Dermis microvascular lymphatic vessel endothelial cell (primary cell): ENCODE results near the gene CDH16. TPM values are rescaled to one million over a fixed set of nuclear protein-coding genes. Genes with fewer than 3 reads are reported as not detected.
A peak's percentile ranks its signal among the peaks of the same experiment; 100 is the strongest.

ENCODE experiments used
- DNase-seq, 2 donors: peaks; one replicate each; pipeline versions ENCODE4 v3.0.0 to v3.0.0-alpha.2; 2010; ENCODE audit warnings: low read depth in 2 of 2
- total RNA-seq: library from RNA; depleted of rRNA; stranded (reverse); fragments of >200 nt; gene quantifications from 2 replicates; pipeline ENCODE4 v1.2.1, GENCODE V29; 2014

The CDH16 gene
- total RNA-seq, 1 donor from 2014 or later: not detected

DNA sequence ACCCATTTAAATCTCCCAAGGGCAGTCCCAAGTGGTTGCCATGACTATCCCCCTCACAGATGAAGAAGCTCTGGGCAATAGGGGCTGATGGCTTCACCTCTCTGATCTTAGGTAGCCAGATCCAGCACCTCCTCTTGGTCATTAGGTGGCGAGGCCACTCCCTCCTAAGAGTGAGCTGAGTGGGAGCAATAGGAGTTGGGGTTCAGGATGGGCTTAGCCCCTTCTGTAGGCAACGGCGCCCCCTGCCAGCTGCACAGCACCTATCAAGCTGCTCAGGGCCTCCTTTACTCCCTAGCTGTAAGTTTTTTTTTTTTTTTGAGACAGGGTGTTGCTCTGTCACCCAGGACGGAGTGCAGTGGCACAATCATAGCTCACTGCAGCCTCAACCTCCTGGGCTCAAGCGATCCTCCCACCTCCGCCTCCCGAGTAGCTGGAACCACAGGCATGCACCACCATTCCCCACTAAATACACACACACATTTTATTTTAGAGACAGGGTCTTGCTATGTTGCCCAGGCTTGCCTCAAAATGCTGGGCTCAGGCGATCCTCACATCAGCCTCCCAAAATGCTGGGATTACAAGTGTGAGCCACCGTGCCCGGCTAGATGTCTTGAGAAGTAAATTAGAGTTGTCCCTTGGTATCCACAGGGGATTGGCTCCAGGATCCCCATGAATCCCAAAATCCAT is 10.2 kb upstream of the CDH16 start:
- DNase-seq: peak in 1 of 2 donors; percentile 22

DNA sequence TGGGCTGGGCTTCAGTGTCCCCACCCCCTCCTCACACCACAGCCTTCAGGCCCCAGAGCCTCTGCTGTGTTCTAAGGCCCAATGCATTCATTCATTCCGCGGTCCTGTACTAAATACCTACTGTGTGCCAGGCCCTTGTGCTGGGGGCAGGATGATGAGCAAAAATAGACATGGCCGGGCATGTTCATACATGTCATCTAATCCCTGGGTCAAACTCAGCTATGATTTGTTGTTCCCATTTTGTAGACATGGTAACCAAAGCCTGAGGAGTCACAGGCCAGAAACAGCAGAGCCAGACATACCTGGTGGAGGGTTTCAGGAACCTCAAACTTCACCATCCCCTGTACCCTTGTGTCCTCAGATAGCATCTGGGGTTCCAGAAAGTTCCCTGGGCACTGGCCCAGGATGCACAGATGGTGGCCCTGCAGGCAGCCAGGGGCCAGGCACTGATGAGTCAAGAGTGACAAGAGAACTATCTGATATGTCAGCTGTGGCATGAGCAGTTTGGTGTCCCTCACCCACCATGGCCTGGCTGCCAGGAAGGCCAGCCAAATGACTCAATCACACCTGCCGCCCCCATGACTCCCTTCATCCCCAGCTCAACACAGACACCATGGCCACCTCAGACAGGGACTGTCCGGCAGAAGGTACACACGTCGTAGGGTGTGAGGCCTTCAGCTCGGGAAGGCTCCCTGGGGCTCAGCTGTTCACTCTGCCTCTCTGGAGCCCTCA is 9.4 kb upstream of the CDH16 start:
- no peak for DNase-seq

DNA sequence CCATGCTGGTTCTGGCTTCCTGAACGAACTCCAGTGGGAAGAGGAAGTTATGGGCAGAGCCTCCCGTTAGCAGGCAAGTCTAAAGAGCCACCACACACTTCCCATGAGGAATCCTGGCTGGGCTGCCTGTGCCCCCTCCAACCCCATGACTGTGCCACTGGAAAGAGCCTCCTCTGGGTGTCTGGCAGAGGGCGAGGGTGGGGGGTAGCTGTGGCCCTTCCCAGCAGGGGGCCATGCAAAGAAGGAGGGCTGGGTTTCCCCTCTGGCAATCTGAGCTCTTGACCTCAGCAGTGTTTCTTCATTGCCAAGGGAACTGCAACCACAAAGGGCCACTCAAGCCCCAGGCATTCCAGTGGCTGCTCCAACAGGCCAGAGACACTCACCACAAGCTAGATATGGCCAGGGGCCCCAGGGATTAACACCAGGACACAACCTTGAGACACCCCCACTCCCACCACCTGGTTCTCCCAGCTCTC is 8.3 kb upstream of the CDH16 start:
- DNase-seq: no peak

DNA sequence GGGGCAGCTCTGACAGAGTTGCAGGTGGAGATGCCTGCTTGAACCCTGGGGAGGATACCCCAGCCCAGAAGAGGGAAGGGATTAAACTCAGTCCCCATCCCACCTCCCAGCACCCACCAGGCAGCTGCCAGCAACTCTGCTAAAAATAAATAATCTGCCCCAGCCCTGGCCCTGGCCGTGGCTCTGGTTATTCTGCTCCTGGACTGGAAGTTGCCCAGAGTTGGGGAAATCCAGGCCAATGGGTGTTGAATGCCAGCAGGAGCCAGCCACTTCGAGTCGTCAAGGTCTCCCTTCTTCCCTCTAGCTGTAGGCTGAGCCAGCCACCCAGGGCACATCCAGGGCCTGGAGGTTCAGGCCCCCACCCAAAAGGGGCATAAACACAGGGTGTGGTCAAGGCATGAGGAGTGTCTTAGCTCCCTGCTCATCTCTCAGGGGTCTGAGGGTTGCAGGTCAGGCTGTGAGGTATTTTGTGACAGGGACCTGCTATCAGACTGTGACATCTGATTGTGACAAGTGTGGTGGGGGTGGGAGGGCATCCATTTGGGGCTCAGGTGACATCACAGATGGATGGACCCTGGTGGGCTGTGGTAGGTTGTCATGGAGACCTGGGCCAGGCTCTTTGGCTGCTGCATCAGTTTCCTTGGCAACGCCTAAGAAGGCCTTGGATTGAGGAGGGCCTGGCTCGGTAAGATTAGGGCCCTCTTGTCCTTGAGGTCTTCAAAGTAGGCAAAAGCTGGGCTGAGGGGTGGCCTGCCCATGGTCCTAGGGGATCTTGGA is 7.7 kb upstream of the CDH16 start:
- no peak for DNase-seq

DNA sequence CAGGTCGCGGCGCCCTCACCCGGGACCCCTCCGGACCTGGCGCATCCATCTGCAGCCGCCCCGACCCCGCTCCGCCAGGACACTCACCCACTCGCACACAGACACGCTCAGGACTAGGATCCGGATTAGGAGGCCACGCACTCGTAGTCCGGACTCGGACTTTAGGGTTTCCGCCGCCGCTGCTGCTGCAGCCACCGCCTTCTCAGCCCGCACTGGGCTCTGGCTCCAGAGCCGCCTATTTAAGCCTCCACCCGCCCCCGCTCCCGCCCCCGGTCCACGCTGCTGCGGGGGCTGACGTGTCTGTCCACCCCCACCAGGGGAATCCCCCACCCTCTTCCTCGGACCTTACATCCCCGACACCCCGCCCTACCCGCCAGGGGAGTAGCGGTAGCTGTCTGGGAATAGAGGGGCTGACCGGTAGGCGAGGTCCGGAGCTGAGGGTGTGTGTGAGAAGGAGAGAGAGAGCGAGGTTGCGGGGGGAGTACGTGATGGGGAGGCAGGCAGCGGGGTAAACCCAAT is 6.7 kb upstream of the CDH16 start, which contains the start of gene RRAD:
RRAD (minus strand) TSS at position 214 of the 519 bp plus-strand sequence. CDS start 356 bp downstream, outside the sequence.
- DNase-seq: peak in 1 of 2 donors; percentile 56

DNA sequence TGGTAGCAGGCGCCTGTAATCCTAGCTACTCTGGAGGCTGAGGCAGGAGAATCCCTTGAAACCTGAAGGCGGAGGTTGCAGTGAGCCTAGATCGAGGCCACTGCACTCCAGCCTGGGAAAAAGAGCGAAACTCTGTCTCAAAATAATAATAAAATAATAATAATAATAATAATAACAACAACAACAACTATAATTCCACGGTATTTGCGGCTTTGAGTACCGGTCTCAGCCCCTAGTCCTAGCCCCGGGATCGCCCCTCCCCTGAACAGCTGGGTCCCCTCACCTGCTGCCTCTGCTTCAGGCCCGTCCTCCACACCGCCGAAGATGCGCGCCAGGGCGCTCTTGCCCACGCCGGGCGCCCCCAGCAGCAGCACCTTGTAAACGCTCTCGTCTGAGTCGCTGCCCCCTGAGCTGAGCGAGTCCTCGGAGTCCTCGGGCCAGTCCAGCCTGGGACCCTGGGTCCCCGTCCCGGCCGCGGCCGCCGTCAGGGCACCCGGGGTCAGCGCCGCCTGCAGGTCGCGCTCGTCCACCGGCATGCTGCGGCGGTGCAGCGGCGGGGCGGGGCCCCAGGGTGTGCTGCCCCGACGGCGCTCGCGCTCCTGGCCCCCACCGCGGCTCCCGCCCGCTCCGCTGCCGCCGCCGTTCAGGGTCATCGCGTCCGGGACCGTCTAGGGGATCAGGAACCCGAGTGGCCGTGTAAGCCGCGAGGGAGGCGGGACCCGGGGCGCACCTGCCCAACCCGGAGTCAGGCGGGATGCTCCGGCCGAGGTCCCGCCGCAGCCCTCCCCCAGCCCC is 6.0 kb upstream of the CDH16 start:
- DNase-seq: peak in 1 of 2 donors; percentile 19

DNA sequence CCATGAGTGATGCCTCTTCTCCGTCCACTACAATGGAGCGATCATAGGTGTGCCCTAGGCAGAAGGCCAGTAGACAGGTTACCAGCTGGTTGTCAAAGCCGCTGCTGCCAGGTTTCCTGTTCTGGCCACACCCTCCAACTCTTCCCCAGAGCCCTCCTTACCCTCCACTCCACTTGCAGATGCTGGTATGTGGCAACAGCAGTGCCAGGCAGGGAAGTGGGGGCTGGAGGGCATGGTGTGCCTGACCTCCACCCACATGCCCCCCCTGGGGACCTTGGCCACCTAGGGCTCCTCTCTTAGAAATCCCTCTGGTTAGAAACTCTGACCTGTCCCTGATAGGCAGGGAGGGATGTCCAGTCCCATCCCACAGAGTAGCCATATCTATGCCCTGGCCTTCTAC is 5.2 kb upstream of the CDH16 start:
- DNase-seq: no peak

DNA sequence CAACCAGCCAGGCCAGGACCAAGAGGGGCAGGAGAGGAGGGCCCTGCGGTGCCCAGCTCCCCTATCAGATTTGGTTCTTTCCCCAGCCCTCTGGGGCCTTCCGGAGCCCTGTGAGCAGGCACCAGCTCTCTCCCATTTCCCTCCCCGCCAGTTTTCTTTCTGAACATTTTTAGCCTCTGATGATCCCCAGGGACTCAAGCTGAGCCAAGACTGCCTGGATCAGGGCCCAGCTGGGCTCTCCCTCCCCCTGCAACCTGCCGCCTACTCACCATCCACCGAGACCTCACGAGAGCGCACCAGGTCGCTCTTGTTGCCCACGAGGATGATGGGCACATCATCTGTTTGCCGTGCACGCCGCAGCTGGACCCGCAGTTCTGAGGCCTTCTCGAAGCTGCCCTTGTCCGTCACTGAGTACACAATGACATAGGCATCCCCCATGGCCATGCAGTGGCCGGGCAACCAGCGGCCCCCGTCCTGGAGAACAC is 4.6 kb upstream of the CDH16 start:
- DNase-seq: no peak

DNA sequence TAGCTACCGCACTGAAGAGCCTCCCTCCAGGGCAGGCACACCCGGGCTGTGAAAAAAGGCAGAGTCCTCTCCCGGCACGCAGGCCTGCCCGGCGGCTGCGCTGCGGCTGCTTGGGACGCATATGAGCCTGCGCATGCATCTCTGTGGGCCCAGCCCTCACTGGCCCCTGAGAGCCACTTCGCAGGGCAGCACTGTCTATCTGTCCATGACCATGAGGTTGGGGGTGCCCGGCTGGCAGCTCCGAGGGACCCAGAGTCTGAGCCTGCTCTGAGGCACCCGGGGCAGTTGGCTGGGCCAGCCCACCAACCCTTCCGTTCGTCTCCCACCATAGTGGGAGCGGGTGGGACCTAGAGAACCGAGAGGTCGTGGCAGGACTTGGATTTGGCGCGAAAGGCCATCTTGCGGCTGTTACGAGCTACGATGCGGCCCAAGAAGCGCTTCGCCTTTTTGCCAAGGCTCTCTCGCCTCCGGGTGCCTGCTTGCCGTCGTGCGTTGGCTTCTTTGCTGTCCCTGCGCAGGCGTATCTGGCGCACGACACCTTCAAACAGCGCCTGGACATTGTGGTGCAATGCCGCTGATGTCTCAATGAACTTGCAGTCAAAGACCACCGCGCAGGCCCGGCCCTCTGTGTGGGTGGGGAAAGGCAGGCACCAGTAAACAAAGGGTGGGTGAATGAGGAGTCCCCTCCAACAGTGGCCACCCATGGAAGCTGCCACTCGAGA is 3.2 kb upstream of the CDH16 start:
- no peak for DNase-seq

DNA sequence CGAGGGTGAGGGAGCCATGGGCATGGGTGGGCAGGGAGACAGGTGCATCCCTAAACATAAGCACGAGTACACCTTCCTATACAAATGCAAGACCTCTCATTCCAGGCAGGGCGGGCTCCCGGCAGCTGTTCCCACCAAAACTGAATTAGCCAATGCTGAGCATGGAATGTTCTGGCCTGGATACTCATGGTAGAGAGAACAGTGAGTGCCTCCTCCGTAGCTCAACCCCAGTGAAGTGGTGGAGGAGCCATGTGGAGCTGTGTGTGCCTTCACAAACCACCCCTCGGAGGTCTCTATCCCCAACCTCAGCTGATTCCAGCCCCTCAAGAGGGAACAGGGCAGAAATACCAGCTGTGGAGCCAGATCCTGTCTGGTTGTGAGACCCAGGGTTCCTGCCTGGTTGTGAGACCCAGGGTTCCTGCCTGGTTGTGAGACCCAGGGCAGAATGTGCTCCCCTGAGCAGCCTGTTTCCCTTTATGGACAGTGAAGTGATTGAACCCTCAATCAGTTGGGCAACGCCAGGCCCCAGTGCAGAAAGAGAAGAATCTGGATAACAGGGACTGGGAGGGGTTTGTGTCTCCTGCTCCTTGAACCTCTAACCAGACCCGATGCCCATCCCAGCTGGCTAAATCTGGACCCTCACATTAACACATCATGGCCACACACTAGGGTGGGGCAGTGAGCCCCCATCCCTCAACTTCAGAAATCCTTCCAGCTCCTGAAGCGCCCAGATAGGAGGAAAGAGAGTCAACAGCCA is 2.4 kb upstream of the CDH16 start:
- no peak for DNase-seq

DNA sequence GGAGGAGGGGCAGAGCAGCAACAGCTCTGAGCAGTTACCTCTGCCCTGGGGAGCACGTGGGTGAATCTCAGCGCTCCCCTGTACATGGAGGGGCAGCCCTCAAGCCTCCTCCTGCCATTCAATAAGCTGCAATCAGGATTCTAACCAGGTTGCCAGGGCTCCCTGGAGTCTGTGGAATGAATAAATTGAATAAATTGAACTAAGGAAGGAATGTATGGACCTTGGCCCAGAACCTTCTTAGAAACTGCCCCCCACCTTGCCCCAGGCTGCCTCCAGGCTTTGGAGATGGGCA is 1.6 kb upstream of the CDH16 start:
- DNase-seq: no peak

DNA sequence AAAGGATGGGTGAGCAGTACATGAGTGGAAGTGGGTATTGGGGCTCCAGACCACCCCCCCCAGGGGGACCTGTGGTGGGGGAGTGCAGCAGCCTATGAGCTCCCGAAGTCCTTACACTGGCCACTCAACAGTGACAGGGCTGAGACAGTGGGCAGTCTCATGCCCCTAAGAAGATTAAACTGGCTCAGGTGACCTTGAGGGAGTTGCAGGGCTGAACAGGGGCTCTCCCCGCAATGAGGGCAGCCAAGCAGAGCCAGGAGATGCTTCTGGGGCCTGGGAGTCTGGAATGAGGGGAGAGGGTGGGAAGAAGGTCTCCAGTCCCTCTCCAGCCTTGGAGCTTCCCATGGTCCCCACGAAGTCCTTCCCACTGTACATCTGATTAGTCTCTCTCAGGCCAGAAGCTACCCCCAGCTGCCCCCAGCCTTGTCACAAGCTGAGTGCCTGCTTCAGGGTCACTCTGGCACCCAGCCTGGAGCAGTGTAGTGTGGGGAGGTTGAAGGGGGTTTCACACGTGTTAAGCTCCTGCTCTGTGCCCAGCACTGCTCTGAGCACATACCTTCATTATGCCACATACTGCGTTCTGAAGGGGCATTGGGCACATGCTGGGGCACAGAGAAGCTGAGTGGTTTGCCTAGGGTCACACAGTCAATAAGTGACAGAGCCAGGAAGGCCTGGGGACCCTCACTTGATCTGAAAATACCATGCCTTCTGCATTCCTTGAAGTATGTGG is 1.0 kb upstream of the CDH16 start:
- no peak for DNase-seq

DNA sequence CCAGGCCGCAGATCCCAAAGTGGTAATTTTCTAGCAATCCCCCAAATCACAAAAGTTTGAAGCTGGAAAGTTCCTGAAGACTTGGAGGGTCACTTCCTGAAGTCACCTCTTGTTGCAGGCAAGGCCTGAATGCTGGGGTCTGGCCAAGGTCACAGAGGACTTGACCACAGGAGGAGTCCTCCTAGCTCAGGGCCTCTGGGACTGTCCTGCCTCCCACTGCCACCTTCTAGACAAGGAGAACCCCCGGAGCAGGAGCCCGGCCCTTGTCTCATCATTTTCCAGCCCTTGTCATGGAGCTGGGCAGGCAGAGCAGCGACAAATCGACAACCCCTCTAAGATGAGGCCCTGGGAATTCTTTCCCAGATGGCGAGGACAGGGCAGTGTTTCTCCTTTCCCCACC is 330 bp downstream of the CDH16 start:
- DNase-seq: no peak

DNA sequence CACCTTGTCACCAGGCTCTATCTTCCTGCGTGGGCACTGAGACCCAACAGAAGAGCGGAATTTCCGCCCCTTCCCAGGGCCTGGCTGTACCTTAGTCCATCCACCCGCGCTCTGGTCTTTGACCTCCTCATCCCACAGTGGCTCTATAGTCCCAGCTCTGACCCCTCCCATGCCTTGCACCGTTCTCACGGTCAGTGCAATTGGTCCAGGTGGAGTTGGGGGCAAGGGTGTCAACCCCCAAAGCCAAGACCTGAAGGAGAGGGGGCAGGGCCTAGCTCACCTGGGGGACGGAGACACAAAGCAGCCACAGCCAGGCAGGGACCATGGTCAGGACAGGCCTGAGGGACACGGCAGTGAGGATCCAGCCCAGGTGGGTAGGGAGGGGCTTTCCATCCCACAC is 944 bp downstream of the CDH16 start:
- no peak for DNase-seq

DNA sequence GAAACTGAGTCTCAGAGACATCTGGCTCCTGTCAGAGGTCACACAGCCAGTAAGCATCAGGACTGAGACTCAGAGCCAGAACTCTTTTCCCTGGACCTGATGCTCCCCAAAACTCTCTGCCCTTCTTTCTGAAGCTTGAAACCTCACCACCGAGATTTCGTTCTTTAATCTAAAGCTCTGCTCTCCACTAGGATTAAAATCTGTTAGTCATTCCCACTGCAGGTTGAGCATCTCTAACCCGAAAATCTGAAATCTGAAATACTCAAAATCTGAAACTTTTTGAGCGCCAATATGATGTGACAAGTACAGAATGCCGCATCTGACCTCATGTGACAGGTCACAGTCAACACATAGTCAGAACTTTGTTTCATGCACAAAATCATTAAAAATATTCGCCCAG is 2.2 kb downstream of the CDH16 start:
- no peak for DNase-seq

DNA sequence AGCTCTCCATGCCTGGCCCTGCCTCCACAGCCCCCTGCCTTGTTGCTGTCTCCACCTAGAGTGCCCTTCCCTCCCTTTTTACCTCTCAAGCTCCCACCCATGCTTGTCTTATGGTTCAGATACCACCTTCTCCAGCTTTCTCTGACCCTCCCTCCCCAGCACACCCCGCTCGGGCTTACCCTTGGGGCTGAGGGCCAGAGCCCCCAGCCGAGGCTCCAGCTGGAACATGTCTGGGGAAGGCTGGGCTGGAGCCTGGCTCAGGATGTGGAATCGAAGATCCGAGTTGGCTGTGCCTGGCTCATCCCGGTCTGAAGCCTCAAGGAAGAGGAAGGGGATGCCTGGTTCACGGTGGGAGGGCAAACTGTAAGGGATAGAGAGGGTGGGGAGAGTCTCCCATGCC is 3.6 kb downstream of the CDH16 start:
- no peak for DNase-seq

DNA sequence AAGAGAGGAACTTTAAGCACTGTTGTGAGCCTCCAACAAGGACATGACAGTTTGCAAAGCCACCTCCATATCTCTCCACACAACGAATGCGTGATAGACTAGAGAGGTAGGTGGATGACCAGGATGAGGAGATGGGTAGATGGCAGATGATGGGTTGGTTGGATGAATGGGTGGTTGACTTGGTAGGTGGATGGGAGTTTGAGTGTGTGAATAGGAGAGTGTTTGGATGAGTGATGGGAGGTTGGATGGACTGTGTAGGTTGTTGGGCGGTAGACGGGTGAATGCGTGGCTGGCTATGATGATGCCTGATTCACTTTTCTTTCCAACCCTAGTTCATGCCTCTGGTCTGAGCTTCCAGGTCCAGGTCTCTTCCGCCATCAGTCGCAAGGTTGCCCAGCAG is 4.1 kb downstream of the CDH16 start:
- no peak for DNase-seq

DNA sequence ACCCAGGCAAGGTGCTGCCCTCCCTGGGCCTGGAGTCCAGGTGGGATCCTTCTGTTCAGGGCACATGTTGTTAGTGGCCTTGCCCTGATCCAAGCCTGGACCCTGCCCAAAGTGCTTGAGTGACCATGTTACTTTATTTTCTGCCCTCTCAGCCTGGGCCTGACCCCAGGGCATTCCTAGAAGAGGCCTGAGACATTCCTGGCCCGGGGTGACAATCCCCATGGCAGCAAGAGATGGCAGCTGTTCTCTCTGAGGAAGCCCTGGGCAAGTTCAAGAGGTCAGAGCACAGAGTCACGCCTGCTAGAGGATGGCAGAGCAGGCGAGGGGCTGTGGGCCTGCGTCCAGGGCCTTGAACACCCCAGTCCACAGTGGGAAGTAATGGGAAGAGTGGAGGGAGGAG is 5.0 kb downstream of the CDH16 start:
- no peak for DNase-seq

DNA sequence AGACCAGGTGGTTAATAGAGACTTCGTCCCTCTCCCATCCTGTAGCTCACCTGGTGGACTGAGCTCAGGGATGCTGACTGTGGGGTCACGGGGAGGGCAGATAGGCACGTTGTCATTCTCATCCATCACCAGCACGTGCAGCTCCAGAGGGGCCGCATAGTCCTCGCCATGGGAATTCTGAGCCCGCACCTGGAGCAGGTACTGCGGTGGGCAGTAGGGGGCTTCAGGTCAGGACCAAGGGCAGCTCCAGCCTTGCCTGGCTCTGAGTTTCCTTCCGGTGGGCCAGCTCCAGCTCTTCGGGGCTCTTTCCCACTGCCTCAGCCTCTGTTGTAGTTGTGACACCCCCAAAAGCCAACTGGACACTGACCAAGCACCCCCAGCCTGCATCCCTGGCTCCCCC is 5.6 kb downstream of the CDH16 start:
- no peak for DNase-seq
